AG09309 (cell line): ENCODE measurements around the gene AQP12B.

Experiments
- DNase-seq: peaks from one replicate; pipeline ENCODE4 v3.0.0-alpha.2; 2010; ENCODE audit warnings: low read depth
- H3K4me3 ChIP-seq: 2 replicates; pipeline ENCODE4 v1.5.1; 2011; ENCODE audit warnings: mild to moderate bottlenecking, low read depth, low read length, moderate library complexity; ENCODE audit not compliant: control insufficient read depth
- TF ChIP-seq, protein P1 (sequence below): IDR thresholded peaks from 2 replicates; pipeline ENCODE4 v1.5.1; 2011; ENCODE audit warnings: mild to moderate bottlenecking, low read depth, low read length, inconsistent platforms; ENCODE audit not compliant: insufficient read depth, control insufficient read depth; ENCODE audit errors: missing control alignments

Gene AQP12B

DNA sequence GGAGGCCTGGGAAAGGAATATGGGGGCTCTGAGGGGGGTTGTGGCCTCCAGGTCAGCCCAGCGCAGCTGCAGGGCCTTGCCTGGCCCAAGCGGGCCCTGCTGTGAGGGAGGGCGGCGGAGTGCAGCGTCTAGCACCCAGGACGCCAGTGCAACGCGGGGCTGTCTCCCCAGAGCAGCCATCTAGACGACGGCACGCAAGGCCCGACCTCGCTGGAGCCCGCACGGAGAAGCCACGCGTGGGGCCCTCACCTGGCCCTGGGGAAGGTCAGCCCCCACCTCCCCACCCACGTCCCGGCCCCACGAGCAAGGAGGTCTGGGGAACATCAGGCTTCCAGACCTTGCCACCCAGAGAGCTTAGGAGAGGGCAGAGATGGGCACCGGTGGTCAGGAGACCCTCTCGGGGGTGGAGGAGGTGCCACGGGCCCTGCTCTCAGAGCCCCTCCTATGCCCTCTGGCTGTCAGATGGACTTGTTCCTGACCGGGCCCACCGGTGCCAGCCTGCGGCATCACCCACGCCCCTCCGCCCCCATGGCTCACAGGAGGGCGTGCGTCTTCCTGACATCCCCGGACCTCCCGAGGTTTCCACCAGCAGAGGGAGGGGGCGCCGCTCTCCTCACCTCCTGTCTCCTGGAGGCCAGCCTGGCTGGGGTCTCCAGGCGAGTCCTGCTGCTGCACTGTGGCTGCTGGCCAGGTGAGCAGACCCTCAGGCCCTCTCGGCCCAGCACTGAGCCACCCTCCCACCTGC is 40.5 kb downstream of the AQP12B start:
- TF ChIP-seq, protein P1, sequence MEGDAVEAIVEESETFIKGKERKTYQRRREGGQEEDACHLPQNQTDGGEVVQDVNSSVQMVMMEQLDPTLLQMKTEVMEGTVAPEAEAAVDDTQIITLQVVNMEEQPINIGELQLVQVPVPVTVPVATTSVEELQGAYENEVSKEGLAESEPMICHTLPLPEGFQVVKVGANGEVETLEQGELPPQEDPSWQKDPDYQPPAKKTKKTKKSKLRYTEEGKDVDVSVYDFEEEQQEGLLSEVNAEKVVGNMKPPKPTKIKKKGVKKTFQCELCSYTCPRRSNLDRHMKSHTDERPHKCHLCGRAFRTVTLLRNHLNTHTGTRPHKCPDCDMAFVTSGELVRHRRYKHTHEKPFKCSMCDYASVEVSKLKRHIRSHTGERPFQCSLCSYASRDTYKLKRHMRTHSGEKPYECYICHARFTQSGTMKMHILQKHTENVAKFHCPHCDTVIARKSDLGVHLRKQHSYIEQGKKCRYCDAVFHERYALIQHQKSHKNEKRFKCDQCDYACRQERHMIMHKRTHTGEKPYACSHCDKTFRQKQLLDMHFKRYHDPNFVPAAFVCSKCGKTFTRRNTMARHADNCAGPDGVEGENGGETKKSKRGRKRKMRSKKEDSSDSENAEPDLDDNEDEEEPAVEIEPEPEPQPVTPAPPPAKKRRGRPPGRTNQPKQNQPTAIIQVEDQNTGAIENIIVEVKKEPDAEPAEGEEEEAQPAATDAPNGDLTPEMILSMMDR = no peak

DNA sequence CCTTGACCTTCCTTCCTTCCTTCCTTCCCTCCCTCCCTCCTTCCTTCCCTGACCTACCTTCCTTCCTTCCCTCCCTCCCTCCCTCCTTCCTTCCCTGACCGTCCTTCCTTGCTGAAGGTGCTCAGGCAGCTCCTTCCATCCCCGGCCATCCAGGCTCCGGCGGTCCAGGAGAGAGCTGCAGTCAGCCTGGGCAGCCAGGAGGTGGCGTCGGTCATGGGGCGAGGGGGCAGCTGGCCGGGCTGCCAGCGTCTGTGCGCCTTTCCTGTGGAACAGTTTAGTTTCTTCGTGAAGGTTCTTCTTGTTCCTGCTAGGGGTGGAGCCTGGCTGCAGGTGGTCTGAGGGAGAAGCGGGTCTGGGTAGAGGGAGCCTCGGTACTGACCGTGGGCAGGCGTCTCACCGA is 41.7 kb downstream of the AQP12B start:
- DNase-seq = no peak
- H3K4me3 ChIP-seq = no peak overlapping the region
- TF ChIP-seq, protein P1 = peak; percentile 49

More for the DNA sequence above, 40.5 kb downstream of the AQP12B start:
- DNase-seq = no peak
- H3K4me3 ChIP-seq = no peak overlapping the region

DNA sequence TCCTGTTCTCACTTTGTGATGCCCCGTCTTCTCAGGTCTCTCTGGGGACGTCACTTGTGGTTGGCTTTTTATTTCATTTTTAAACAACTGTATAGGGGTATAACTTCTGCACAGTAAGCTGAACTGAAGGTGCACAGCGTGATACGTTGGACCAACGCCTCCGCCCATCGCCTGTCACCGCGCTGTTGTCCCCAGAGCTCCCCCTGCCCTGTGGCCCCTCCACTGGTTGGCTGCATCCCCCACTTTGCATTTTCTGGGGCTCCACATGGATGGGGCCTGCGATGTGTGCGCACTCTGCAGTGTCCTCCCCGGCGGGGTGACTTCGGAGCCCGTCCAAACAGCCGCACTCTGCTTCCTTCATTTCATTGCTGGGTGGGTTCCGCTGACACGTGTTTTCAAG is 43.1 kb downstream of the AQP12B start:
- no peak for DNase-seq
- no peak overlapping the region for H3K4me3 ChIP-seq
- TF ChIP-seq, protein P1 = no peak

DNA sequence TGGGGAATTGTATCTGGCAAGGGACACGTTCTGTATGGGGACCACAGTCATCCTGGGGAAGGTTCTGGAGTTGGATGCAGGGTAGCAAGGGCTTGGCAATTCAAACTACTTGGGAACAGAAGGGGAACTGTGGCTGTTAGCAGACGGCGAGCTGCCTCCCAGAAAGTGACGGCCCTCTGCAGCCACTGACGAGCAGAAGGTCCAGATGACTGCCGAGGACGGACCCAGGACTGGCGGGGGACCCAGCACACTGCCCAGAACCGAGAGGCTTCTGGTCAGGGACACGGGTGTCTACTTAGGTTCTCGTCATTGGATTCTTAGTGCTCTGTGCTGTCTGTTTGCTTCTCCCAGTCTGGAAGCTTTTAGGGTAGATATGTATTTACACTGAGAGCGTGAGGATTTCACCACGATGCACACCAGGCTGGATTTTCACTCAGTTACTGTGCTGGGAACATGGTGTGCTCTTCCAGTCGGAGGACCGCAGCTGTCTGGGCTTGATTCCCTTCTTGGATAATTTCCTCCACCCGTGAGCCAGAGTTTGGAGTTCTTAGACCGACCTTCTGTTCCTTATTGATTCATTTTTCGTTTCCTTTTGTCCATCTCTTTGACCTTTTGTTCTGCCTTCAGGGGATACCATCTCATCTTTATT is 44.0 kb downstream of the AQP12B start:
- TF ChIP-seq, protein P1 = no peak
- DNase-seq = no peak
- H3K4me3 ChIP-seq = no peak overlapping the region

DNA sequence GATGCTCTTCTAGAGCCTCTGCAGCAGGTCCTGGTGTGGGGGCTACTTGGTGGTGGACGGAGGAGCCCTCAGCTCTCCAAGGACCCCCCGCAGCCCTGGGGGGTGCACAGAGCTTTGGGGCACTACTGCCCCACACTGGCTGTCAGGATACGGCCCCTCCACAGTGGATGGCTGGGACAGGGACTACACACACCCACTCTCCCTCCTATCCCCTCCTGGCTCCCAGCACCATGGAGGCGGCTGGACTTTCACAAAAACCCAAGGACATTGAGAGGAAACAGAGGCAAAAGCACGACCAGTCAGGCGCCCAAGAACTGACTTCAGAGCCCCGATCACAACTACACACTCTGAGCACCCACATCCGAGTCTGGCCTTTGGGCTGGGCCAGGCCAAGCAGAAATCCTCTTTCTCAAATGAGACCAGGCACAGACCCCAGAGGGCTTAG is 44.8 kb downstream of the AQP12B start:
- no peak for DNase-seq
- TF ChIP-seq, protein P1 = no peak
- H3K4me3 ChIP-seq = no peak overlapping the region

DNA sequence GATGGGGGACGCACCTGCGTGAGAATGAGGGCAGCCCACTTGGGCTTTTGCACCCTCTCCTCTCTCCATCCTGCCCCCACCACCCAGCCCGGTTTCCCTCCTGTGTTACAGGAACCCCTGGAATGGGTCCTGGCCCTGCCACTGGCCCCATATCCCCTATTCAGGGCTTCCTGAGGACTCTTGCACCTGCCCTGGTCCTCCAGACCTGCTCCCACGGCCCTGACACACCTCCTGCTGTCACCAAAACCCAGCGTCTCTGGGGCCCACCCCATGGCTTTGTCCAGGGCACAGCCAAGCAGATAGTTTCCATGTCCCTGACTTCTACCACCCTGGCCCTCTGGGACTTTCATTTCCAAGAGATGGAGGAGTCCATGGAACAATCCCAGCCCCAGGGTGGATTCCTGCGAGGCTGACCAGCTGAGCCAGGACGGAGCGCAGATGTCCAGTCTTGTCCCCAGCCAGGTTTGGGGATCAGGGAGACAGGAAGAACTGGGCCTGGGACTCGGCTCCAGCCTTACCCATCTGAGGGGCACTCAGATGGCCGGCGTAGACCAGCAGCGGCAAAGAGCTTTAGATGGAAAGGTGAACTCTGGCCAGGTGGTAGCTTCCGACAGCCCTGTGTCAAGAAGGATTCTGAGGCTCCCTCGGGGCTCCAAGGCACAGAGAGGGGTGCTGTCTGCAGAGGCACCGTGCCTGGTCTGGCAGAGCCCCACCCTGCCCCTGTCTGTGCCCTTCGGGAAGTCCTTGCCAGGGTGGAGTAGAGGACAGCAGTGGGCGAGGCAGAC is 45.4 kb downstream of the AQP12B start:
- no peak for DNase-seq
- H3K4me3 ChIP-seq = no peak overlapping the region
- TF ChIP-seq, protein P1 = no peak
